ENCODE data around the gene SYT9. TPM values are rescaled to one million over a fixed set of nuclear protein-coding genes. Genes with fewer than 3 reads are reported as not detected.

SYT9 gene
- total RNA-seq, 3 donors from 2014 or later (not counting 1 experiment from before 2014, with no cell fraction given) = not detected

- H3K4me1 Mint-ChIP-seq = no peaks in the 10 kb centered on the region
- Histone ChIP-seq H3K27ac (ENCODE audit: low read length) (no peak overlapping the region), H3K27me3 (ENCODE audit: control insufficient read depth, insufficient read depth, low read length) (no peaks in the 10 kb centered on the region), H3K4me1 (ENCODE audit: control insufficient read depth, insufficient read depth, low read length) (no peaks in the 10 kb centered on the region), H3K9me3 (ENCODE audit: control insufficient read depth, insufficient read depth, low read length) (no peaks in the 10 kb centered on the region), H3K4me3 (ENCODE audit: low read length) (no peak overlapping the region), H3K36me3 (ENCODE audit: control insufficient read depth, insufficient read depth, low read length) (no peaks in the 10 kb centered on the region)
- DNase-seq = no peak
- peaks cover 0 to 8% of the 10 kb centered on the region in 2 donors for H3K27me3 Mint-ChIP-seq (ENCODE audit: low read depth in 2 of 2)
- no peak overlapping the region for H3K4me3 Mint-ChIP-seq
- no peaks in the 10 kb centered on the region for H3K9me3 Mint-ChIP-seq
- no peak overlapping the region for H3K27ac Mint-ChIP-seq
- no peaks in the 10 kb centered on the region for H3K36me3 Mint-ChIP-seq
- intact Hi-C loops (cut with micrococcal nuclease) = no loop called here
- no peak for TF ChIP-seq CTCF (IDR thresholded peaks at IDR 0.05)
- 67% methylated on average over 1 of the region's 1 CpG for WGBS (ENCODE audit: insufficient coverage)
- peak in 1 of 3 donors; percentile 37 for ATAC-seq
Measured at GRCh38 chr11:7473717-7474116, 222.0 kb downstream of the SYT9 start.

- Histone ChIP-seq H3K4me3 (ENCODE audit: low read length) (no peak overlapping the region), H3K36me3 (ENCODE audit: control insufficient read depth, insufficient read depth, low read length) (no peaks in the 10 kb centered on the region), H3K27ac (ENCODE audit: low read length) (no peak overlapping the region), H3K27me3 (ENCODE audit: control insufficient read depth, insufficient read depth, low read length) (no peaks in the 10 kb centered on the region), H3K9me3 (ENCODE audit: control insufficient read depth, insufficient read depth, low read length) (no peaks in the 10 kb centered on the region), H3K4me1 (ENCODE audit: control insufficient read depth, insufficient read depth, low read length) (no peaks in the 10 kb centered on the region)
- Mint-ChIP-seq H3K36me3 (no peaks in the 10 kb centered on the region), H3K4me1 (no peaks in the 10 kb centered on the region), H3K27me3 (ENCODE audit: low read depth in 2 of 2) (peaks cover 0 to 4% of the 10 kb centered on the region in 2 donors), H3K27ac (no peak overlapping the region), H3K4me3 (no peak overlapping the region), H3K9me3 (no peaks in the 10 kb centered on the region)
- intact Hi-C loops (cut with micrococcal nuclease) = no loop called here
- no peak for DNase-seq
- 77% methylated on average over 2 of the region's 2 CpGs for WGBS (ENCODE audit: insufficient coverage)
- ATAC-seq = no peak
- TF ChIP-seq CTCF (IDR thresholded peaks at IDR 0.05) = no peak
Measured at GRCh38 chr11:7480113-7480512, 228.4 kb downstream of the SYT9 start.

GRCh38 chr11:7484131-7484530 is 232.4 kb downstream of the SYT9 start:
- no peaks in the 10 kb centered on the region for H3K4me1 Mint-ChIP-seq

More at GRCh38 chr11:7484131-7484530, 232.4 kb downstream of the SYT9 start:
- Histone ChIP-seq H3K9me3 (ENCODE audit: control insufficient read depth, insufficient read depth, low read length) (no peaks in the 10 kb centered on the region), H3K27me3 (ENCODE audit: control insufficient read depth, insufficient read depth, low read length) (no peaks in the 10 kb centered on the region), H3K4me3 (ENCODE audit: low read length) (no peak overlapping the region), H3K36me3 (ENCODE audit: control insufficient read depth, insufficient read depth, low read length) (no peaks in the 10 kb centered on the region), H3K27ac (ENCODE audit: low read length) (no peak overlapping the region), H3K4me1 (ENCODE audit: control insufficient read depth, insufficient read depth, low read length) (no peaks in the 10 kb centered on the region)
- intact Hi-C loops (cut with micrococcal nuclease) = no loop called here
- H3K27me3 Mint-ChIP-seq (ENCODE audit: low read depth in 2 of 2) = no peaks in the 10 kb centered on the region
- DNase-seq = no peak
- no peak overlapping the region for H3K27ac Mint-ChIP-seq
- ATAC-seq = no peak
- H3K4me3 Mint-ChIP-seq = no peak overlapping the region
- H3K9me3 Mint-ChIP-seq = no peaks in the 10 kb centered on the region
- TF ChIP-seq CTCF (IDR thresholded peaks at IDR 0.05) = no peak
- 90% methylated on average over 2 of the region's 3 CpGs for WGBS (ENCODE audit: insufficient coverage)
- no peaks in the 10 kb centered on the region for H3K36me3 Mint-ChIP-seq
